H1 (cell line): ENCODE measurements around the gene CIAO2B. TPM values are rescaled to one million over a fixed set of nuclear protein-coding genes. Genes with fewer than 3 reads are reported as not detected.

ENCODE experiments used
- CHD1 ChIP-seq: IDR thresholded peaks from 2 replicates; pipeline ENCODE4 v1.6.1; 2012; ENCODE audit warnings: low read depth, low read length, improper control_type of control experiment
- EP300 ChIP-seq, 2 experiments: IDR thresholded peaks; 1 replicate in 1 of 2; 2 replicates in 1 of 2; pipeline ENCODE4 v1.6.1; 2011 to 2012; ENCODE audit warnings: low read depth in 2 of 2, low read length in 2 of 2, mild to moderate bottlenecking in 2 of 2, borderline replicate concordance in 1 of 2, inconsistent platforms in 1 of 2, moderate library complexity in 1 of 2
- SP2 ChIP-seq: IDR thresholded peaks from 2 replicates; pipeline ENCODE4 v1.6.1; 2012; ENCODE audit warnings: mild to moderate bottlenecking, low read length, inconsistent platforms
- TAF1 ChIP-seq: IDR thresholded peaks from 2 replicates; pipeline ENCODE4 v1.6.1; 2011; ENCODE audit warnings: mild to moderate bottlenecking, low read depth, low read length
- TEAD4 ChIP-seq: IDR thresholded peaks from 2 replicates; pipeline ENCODE4 v1.6.1; 2012; ENCODE audit warnings: low read depth, low read length, inconsistent platforms, mixed read lengths
- polyA plus RNA-seq, 7 experiments: library from polyadenylated mRNA; depleted of rRNA in 3 of 7; stranded (reverse) in 5 of 7; unstranded in 2 of 7; fragments of >200 nt in 5 of 7; fragments of 200-250 nt in 2 of 7; gene quantifications; 1 replicate in 5 of 7; 2 replicates in 1 of 7; 4 replicates in 1 of 7; pipeline versions ENCODE4 v1.2.1 to v1.2.3, GENCODE V29; 2011 to 2013; ENCODE audit warnings: missing spikeins in 2 of 7, mixed read lengths in 2 of 7
- total RNA-seq: library from RNA; stranded (reverse); fragmentation: NEBNext Ultra II Directional; extraction: Animal tissue kit (Norgen Biotek cat#: 25700); gene quantifications from 2 replicates; pipeline ENCODE4 v1.2.1, GENCODE V29; 2021

CIAO2B gene
- total and polyA plus RNA-seq, 2 of the 8 experiments (the other 6 are each of a cell fraction or from before 2014, with no cell fraction given), result 65.6 to 248 TPM

- TF ChIP-seq EP300 (IDR thresholded peaks at IDR 0.05; ENCODE audit: borderline replicate concordance in 1 of 2, low read depth in 2 of 2, low read length in 2 of 2), result no peak
- TF ChIP-seq SP2, result no peak
- TF ChIP-seq TAF1, result no peak
- no peak for TF ChIP-seq CHD1
- no peak for TF ChIP-seq TEAD4
Observed at GRCh38 chr16:66908116-66908515, 26.1 kb downstream of the CIAO2B start (continued).
